Measurements from ENCODE around the gene PTGDR2.

Gene PTGDR2

GRCh38 chr11:60801194-60801593 is 54.6 kb downstream of the PTGDR2 start:
- no peak for DNase-seq
